HG02798 (cell line): ENCODE measurements around the gene SMNDC1.

Experiments
- ATAC-seq: cut with Tn5 transposase; IDR thresholded peaks from one replicate; pipeline ENCODE4 v1.9.1; 2021; ENCODE audit warnings: mild to moderate bottlenecking; ENCODE audit not compliant: unreplicated experiment, poor library complexity

SMNDC1 gene

GRCh38 chr10:110330675-110331074 lies 26.0 kb upstream of the SMNDC1 start:
- ATAC-seq, result no peak

DNA sequence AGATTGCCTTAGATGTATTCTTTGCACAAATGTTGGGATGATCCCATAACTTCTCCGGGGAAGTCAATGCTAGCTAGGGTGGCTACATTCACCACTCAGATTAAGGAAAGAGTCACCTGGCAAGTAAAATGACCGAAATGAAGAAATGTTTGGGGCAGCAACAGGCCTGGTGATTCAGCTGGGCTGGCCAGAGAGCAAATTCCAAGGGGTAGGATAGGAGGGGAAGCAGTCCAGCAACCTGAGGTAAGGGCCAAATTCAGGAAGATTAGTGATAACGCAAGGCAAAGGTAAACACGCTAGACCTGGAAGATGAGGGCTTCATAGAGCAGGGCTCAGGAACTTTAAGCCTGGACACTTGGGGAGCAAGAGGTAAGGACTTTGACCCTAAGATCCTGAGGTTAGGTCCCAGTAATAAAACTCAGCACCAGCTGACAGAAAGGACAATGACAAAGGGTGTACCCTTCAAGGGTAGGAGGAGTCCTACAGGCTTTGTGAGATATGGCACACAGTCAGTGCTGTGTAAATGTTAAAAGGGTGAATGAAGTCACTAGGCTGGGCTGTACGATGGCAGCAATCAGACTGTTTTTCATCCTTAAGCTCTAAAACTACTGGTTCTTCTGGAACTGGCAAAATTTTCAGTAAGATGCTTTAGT lies 22.7 kb upstream of the SMNDC1 start:
- no peak for ATAC-seq

- no peak for ATAC-seq
Observed at GRCh38 chr10:110326351-110327032, 21.8 kb upstream of the SMNDC1 start.

DNA sequence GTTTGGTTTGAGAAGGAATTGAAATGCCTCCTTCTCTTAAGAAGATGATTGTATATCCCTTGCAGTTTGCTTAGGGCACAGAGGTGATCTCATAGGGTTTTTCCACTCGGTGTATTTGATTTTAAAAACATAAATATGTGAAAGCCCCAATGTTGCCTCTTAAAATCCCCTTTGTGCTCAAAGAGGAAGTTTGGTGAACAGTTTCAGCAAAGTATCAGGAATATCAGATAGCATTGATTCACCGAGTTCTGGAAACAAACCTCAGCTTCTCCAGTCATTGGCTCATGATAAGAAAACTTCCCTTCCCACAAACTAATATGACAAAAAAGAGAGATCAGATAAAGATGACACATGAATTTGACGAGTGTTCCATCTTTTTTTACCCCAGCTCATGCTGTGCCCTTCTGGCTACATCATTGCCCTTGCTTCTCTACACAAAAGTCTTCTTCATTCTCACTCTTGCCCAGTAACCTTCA lies 20.1 kb upstream of the SMNDC1 start:
- peak; percentile 62 for ATAC-seq

DNA sequence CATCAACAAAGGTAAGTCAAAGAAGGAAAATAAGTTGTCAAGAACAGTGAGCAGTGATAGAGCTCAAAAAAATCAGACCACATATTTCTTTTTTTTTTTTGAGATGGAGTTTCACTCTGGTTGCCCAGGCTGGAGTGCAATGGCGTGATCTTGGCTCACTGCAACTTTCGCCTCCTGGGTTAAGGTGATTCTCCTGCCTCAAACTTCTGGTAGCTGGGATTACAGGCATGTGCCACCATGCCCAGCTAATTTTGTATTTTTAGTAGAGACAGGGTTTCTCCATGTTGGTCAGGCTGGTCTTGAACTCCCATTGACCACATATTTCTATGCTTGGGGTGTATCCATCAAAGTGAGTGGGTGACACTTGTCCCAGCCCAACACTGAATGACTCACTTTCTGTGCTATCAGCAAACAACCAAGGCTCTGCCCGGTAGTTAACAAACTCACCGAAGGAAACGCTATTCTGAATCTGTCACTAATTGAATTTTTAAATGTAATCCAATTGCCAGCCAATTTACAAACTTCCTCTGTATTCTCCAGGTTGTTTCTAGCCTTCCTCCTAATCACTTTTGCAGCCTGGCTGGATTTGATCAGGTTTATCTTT lies 19.6 kb upstream of the SMNDC1 start:
- peak; percentile 67 for ATAC-seq

DNA sequence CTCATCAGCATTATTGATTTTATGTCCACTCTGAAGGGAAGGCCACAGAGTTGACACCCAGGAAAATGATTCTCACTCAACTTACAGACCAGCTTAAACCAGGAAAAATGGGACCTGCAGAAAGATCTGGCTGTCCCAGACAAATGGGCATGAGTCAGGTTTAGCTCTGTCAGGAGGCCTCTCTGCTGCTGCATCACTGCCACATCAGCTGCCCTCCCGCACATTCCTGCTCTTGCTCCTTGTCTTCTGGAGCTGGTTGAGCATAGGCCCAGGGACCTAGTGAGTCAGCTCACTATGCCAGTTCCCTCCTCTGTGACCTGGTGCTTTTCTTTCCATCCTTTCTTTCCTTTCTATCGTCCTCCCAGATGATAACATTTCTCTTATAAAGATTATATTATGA lies 18.8 kb upstream of the SMNDC1 start:
- no peak for ATAC-seq

DNA sequence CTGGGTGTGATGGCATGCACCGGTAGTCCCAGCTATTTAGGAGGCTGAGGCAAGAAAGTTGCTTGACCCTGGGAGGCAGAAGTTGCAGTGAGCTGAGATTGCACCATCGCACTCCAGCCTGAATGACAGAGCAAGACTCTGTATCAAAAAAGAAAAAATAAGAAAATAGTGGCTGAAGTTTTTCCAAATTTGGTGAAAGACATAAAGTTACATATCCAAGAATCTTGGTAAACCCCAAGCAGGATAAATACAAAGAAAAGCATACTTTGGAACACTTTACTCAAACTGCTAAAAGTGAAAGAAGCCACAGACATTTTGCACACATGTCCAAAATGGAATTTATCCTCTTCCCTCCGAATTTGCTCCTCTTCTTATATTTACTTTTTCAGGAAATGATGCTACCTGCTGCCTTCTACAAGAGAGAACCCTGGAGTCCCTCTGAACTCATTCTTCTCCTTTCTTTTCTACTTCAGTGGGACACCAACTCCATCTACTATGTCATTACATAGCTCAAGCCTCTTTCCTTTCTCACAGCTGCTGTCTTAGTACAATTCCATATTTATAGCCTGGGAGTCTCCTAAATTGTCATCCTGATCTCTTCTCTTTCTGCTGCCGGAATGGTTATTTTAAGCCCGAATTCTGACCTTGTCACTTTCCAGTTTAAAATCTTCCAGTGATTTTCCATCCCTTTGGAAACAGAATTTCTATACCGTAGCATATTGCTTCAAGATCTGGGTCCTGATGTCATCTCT lies 17.3 kb upstream of the SMNDC1 start:
- ATAC-seq, result no peak

DNA sequence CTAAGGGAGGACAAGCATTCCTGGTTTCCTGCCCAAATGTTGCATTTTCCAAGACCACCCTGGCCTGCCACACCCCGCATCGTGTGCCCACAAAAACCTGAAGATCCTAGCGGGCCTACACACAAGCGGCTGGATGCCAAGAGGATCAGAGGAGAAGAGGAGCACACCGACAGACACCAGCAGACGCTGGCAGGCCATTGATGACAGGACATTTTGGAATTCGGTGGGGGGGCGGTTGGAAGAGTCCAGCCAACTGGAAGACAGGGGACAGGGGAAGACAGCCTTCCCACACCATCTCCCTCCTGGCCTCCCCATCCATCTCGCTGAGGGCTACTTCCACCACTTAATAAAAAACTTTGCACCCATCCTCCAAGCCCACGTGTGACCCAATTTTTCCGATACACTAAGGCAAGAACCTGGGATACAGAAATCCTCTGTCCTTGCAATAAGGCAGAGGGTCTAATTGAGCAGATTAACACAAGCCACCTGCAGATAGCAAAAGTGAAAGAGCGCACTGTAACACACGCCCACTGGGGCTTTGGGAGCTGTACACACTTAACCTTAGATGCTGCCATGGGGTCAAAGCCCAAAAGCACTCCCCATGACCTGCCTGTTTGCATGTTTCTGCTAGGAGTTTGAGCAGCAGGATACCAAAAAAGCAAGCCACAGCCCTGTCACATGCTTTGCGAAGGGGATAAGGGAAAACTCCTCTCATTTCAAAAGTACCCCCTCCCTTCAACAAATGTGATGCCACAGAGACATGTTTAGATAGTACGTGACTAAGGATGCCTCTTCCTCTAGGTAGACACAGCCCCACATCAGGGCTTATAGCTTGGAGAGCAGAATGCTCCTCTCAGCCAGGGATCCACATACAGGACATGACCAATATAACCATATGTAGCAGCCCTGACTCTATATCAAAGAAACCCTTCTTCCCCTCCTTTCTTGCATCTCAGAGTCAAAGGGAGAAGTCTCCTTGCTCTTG lies 13.4 kb upstream of the SMNDC1 start:
- no peak for ATAC-seq

GRCh38 chr10:110313674-110314073 lies 9.0 kb upstream of the SMNDC1 start:
- ATAC-seq, result no peak

DNA sequence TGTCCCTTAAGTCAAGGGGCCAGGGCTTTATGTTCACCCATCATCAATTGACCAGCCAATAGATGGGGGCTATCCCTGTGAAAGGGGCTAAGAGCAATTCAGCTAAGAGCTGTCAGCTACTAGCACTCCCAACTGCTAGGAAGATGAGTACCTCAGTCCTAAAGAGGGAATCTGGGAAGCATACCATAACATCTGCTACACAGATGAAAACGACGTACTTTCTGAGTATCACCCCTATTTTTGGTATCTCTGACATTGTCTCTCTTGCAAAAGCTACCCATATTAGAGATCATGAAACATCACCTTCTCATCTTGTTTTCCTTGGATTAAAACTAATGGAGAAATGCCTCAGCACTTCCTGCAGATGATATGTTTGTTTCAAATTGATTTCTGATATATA lies 7.5 kb upstream of the SMNDC1 start:
- no peak for ATAC-seq

GRCh38 chr10:110311357-110311949 lies 6.7 kb upstream of the SMNDC1 start:
- no peak for ATAC-seq

DNA sequence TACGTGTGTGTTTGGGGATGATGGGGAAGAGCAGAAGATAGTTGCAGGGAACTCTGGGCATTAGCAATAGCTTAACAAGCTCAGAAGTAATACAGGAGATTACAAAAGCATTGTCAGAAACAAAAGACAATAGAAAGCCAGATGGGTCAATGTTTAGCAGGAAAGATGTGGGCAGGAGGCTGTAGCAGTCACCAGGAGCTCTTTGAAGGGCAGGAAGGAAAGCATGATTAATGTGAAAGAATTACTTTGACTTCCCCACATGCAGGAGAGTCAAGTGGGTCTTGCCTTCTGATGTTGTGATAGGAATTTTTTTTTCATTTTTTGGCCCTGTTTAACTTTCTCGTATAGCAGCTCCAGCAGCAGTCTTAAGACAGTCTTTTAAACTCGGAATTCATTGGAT lies 6.0 kb upstream of the SMNDC1 start:
- ATAC-seq, result no peak

GRCh38 chr10:110307805-110308204 lies 3.1 kb upstream of the SMNDC1 start:
- ATAC-seq, result no peak

GRCh38 chr10:110306452-110306768 lies 1.7 kb upstream of the SMNDC1 start:
- ATAC-seq, result no peak

- peak; percentile 54 for ATAC-seq
Observed at GRCh38 chr10:110305767-110306451, 1.2 kb upstream of the SMNDC1 start.

DNA sequence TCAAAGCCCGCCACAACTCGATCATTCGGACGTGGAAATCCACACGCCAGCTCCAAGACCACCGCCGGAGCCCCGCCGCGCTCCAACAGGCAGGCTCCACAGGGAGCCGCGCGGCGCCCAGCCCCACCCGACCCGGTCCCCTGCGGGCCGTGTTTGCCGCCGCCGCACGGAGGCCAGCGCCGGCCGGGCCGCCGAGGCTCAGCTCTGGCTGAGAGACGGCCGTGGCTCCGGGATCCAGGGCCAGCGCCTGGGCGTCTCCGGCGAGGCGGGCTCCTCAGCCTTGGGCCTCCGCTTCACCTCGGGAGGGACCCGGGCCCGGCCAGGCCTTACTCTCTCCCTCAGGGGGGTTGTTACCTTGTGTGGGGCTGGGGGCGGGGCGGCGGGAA lies 333 bp downstream of the SMNDC1 start:
- peak; percentile 44 for ATAC-seq

GRCh38 chr10:110303681-110304080 lies 1.0 kb downstream of the SMNDC1 start:
- ATAC-seq, result no peak

GRCh38 chr10:110300486-110300986 lies 4.2 kb downstream of the SMNDC1 start:
- ATAC-seq, result no peak

- no peak for ATAC-seq
Observed at GRCh38 chr10:110296966-110297365, 7.8 kb downstream of the SMNDC1 start.
